Activated effector memory CD4-positive, alpha-beta T cell treated with Interleukin-2 at 50 U/mL for 16 hours (primary cell): ENCODE results near the gene IL2.

ENCODE experiments used
- DNase-seq: peaks from one replicate; pipeline ENCODE4 v3.0.0-alpha.2; 2020

IL2 gene

DNA sequence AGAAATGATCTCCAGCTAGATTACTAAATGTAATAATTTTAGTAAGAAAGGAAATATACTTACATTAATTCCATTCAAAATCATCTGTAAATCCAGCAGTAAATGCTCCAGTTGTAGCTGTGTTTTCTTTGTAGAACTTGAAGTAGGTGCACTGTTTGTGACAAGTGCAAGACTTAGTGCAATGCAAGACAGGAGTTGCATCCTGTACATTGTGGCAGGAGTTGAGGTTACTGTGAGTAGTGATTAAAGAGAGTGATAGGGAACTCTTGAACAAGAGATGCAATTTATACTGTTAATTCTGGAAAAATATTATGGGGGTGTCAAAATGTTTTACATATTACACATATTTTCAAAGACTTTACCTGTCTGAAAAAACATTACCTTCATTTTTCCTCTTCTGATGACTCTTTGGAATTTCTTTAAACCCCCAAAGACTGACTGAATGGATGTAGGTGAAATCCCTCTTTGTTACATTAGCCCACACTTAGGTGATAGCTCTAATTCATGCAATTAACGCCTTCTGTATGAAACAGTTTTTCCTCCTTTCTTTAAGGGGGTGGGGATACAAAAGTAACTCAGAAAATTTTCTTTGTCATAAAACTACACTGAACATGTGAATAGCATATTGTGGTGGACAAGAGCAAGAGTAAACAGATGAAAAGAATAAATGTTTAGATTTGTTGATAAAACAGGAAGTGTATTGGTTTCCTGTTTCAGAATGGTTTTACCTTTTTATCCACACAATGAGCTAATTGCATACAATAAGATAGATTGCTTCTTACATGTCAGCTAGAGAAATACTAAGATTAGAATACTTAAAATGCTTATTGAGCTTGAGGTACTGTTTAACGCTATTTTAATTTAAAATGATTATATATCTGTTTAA, at the start of gene IL2:
Gene IL2 (minus strand): TSS at position 495 of the 886 bp plus-strand sequence. CDS start 285 bp downstream, at position 210.
- no peak for DNase-seq

DNA sequence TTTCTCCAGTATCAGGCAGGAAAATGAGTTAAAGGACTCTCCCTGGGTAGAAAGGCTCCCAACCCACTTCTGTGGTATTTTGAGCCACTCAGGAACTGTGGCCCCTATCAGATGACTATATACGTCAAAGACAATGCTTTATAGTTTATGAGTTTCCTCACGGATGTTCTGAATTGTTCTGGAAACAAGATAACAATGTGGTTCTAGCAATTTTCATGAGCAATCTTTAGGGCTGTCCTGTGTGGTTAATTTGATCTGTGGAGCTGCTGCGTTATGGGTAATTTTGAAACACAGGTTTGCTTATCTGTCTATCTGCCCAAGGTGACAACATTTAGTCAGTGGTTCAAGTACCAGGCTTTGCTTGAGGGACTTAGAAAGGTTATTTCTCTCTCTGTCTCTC, 46.7 kb upstream of the IL2 start:
- no peak for DNase-seq

DNA sequence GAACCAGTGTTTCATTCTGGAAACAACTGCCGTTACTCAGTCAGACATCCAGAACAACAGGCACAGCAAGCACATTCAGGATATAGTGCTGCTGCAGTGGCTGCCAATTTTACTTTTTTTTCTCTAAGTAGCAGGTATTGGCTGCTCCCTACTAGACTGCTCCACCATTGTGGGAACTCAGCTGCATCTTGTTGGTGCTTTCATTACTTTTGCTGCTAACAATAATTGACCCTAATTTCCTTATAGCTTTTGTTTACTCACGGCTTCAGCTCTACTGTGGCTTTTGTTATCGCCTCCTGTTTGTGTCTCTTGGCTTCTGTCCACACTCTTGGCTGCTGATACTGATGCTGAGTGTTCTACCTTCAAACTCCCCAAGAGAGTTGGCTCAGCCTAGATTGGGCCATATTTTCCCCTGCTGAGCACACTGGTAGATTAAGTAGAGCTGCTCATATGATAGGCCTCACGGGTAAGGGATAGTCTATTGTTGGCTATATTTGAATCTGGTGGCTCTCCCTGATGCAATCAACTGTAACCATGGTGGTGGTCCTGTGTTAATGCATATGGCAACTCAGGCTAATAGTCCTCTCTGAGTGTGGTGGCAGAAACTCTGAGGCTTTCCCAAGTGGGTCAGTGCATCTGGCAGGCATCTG, 44.5 kb upstream of the IL2 start:
- DNase-seq = no peak

DNA sequence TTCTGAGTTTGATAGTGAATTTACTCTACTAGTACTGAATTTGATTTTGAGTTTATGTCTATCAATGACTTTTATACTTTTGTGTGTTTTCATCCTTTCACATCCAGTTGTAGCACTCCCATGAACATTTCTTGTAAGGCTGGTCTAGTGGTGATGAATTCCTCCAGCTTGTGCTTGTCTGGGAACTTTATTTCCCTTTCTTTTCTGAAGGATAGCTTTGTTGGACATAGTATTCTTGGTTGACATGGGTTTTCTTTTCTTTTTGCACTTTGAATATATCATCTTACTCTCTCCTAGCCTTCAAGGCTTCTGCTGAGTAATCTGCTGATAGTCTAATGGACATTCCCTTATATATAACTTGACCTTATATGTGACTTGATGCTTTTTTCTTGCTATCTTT, 32.5 kb upstream of the IL2 start:
- no peak for DNase-seq

DNA sequence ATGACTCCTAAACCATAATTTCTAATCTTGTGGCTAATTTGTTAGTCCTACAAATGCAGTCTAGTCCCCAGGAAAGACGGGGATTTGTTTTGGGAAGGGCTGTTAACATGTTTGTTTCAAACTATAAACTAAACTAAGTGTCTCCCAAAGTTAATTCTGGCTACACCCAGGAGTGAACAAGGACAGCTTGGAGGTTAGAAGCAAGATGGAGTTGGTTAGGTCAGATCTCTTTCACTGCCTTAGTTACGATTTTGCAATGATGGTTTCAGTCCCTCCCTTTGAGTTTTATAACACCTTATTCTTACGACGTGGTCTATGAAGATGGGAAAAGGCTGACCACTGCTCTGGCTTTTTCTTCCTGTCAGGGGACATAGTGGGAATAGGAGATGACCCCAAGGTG, 27.0 kb upstream of the IL2 start:
- DNase-seq = no peak

DNA sequence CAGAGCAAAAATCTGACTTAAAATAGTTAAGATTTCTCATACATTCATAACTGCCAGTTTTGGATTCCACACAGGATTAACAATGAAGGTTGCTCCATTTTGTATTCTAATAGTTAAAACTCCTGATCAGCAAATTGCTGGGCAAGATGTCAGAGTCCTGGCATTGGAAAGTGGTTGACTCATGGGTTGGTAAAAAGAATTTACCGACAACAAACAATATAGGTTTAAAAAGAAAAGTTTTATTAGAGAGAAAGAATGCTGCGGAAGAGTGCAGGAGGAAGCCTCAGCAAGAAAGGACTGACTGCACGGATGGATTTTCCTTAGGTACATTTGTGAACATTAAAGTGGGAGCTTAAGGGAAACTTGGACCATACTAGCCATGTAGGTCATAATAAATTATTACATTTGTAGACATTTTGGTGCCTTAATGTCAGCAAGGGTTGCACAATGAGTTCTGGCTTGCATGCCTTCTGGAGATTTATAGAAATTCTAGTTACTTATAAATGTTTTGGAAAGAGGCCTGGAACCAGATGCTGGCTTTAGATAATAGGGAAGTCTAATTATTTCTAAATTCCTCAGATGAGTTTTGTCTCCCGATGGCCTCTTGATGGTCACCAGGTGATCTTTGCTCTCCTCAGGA, 25.4 kb upstream of the IL2 start:
- DNase-seq = no peak

DNA sequence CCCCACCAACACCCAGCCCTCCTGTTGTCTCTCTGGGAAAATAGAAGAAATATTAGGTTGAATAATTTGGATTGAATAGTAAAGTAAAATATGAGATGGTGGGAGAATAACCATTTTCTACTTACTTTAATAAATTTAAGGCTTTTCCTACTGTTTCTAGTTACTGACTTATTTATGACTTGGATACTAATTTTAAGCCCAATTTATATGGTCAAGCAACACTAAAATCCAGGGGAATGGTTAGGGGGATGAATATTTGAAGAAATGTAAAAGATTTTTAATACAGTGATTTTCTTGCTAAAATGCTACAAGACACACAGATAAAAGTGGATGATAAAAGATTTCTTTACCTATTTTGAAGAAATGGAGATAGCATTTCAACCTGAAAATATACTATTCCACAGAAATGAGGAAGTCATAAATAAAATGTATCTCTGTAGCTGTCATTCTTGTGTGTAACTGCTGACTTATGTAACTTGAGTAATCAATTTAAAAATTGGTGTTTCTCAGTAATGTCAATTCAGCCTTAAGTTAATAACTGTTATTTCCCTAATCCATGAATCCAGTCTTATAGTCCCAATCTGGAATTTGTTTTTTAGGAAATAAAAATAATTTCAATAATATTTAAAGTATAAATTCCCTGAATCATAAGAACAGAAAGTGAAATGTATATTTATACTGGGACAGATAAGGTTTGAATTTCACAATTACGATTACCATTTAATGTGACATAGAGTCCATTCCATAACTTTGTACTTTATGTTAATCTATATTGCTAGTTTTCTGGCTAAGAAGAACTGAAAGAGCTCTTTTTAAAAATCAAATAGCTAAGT, 24.3 kb upstream of the IL2 start:
- no peak for DNase-seq

DNA sequence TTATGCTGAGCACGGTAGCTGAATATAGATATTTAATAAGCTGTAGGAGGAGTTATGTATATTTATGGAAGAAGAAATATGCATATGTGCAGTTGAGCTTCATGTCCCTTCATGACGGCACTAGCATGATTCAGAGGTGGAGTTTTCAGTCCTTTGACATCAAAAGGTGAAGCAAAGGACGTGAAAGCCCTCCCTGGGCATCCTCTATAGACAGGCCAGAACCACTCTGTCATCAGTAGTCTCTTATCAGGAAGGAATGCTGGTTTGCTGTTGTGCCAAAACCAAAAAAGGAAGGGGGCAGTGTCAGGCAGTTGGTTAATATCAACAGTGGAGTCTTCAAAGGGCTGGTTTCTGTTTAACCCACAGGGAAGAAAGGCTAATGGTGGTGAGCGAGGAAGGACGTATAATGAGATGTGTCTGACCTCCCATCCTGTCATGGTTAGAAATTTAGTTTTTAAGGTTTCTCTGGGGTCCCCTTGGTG, 23.5 kb upstream of the IL2 start:
- DNase-seq = no peak

DNA sequence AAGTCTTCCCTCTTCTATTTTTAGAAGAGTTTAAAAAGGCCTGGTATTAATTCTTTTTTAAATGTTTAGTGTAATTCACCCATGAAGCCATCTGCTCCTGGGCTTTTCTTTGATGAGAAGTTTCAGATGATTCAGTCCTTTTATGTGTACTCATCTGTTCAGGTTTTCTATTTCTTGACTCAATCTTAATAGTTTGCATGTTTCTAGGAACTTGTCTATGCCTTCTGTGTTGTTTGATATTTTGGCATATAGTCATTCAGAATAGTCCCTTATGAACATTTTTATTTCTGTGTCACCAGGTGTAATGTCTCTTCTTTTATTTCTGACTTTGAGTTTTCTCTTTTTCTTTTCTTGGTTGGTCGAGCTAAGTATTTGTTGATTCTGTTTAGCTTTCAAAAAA, 20.2 kb upstream of the IL2 start:
- no peak for DNase-seq

DNA sequence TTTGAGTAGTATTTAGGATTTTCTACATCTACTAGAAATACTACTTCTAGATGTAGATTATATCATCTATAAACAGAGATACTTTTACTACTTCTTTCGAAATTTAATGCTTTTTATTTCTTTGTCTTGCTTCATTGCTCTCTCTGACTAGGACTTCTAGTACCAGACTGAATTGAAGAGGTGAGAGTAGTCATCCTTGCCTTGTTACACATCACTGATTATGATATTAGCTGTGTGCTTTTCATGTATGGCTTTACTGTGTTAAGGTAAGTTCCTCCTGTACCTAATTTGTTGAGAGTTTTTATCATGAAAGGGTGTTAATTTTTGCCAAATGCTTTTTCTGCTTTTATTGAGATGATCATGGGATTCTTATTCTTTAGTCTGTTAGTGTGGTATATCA, 19.6 kb upstream of the IL2 start:
- no peak for DNase-seq

DNA sequence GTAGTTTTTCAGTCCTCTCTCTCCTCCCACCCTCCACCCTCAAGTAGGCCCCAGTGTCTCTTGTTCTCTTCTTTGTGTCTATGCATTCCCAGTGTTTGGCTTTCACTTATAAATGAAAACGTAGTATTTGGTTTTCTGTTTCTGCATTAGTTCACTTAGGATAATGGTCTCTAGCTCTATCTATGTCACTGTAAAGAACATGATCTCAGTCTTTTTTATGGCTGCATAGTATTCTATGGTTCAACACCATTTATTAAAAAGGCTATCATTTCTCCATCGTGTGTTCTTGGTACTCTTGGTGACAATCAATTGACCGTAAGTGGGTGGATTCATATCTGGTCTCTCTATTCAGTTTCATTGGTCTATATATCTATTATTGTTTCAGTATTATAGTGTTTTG, 18.7 kb upstream of the IL2 start:
- DNase-seq = no peak

DNA sequence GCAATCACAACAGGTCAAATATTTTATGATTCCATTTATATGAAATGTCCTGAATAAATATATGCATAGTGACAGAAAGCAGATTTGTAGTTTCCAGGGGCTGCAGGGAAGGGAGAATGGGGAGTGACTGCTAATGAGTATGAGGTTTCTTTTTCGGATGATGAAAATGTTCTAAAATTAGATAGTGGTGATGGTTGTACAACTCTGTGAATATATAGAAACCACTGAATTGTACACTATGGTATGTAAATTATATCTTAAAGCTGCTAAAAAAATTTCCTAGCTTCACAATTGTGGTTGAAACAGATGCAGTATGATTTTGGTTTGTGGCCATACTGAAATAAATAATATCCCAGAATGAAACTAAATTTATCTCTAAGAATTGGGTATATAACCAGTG, 12.9 kb upstream of the IL2 start:
- DNase-seq = no peak

DNA sequence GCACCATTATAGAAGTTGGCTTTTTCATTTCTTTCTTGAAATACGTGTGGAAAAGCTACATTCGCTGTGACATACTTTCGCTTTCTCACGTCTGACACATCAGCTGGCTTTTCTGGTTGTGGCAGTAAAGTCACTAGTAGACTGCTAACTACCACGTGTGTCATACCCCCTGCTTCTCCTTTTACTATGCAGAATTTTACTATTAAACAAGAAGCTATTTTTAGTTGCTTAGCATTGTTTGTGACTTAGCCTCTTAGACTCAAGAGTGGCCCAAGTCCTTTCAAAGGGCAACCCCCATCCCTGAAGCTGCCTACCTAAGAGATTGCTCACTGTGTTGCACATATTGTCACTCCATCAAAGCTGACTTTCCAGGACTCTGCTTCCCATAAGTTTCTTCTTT, 2.1 kb upstream of the IL2 start:
- peak; percentile 7 for DNase-seq

DNA sequence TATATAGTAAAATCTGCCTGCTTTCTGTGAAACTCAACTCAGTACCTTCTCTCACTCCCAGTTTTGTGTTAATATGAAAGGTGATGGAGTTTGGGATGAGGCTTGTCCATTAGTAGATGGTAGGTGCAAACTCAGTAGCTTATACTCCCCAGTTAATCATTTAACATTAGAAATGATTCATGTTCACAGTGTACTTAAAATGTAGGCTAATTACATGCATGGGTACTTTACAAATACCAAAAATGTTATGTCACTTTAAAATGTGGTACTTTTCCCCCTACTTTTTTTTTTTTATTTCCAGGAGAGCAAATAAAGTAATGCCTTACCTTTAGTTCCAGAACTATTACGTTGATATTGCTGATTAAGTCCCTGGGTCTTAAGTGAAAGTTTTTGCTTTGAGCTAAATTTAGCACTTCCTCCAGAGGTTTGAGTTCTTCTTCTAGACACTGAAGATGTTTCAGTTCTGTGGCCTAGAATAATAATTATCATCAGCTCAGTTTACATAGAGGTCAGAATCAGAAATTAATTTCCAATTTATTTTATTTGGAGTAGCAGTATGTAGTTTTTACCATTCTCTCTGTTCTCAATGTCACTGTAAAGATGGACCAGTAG, 3.0 kb downstream of the IL2 start:
- no peak for DNase-seq

DNA sequence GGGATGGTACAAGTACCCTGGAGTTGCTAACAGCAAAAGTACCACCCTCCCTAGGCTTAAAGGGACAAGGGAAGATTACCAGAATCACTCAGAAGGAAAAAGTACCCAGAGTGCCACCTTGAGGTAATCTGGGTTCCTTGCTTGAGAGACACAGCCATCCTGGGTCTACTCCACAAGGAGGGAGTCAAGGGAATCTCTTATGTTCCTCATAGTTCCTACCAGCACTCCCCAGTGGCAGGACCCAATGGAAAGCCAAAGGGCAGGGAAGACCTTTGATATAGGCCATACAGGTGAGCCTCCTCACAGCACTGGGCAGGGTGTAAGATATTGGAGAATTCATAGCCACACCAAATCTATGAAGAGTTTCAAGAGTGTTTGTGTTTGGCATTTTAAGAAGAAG, 5.7 kb downstream of the IL2 start:
- DNase-seq = peak; percentile 5

DNA sequence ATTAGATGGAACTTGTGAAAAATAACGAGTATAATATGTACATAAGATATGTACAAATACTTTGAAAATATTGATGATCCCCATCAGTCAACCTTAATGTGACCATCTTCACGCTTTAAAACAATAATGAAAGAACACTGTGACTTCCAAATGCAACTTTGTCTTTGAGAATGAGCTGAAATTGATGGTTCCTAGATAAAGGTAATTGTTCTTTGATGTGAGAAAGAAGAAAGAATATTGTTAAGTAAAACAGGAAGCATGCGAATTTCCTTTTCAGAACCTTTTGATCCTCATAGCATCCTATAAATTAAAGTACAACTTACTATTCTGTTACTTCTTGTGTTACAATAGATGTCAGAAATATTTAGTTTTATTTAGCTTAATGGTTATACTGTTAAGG, 22.2 kb downstream of the IL2 start:
- DNase-seq = no peak

DNA sequence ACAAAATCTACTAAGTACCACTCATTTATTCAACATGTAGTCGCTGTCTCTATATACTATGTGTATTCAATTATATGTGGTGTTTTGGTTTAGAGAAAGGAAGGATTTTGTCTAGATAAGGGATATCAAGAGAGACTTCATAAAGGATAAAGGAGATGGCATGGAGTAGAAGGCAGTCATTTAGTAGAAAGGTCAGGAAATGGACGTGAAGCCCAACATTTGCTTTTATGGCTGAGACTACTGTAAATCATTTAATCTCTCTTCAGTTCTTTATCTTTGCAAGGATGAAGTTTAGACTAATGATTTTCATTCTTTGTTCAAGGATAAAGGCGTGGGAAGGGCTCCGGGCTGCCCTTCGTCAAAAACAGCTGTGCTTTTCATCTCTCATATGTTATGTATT, 25.2 kb downstream of the IL2 start:
- no peak for DNase-seq

DNA sequence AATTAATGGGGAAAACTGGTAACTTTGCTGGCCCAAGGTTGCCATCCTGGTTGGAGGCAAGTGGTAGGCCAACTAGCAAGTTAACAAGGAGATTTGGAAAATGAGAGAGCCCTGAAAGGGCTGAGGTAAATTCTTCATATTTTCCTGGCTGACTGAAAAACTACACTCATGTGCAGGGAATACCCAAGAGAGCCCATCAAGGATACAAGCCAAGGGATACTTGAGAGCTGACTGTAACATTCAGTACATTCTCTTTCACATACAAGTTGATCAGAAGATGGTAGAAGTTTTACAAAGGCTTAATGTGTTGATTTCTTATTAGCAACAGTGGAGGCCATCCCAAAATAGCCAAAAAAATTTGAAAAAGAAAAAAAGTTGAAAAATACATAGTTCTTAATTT, 33.3 kb downstream of the IL2 start:
- no peak for DNase-seq

DNA sequence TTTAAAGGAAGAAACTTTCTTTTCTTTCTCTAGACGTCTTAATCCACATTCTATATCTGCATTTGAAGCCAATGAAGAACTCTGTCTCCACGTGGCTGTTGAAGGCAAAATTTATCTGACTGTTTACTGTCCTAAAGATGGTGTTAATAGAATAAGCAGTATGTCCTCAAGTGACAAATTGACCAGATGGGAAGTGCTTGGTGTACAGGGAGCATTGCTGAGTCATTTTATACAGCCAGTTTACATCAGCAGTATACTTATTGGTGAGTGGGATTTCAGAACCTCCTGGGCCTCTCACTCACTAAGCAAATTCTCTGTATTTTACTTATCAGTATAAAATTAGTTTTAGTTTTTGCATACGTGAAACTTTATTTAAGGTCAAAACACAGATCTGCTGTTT, 44.0 kb downstream of the IL2 start:
- DNase-seq = no peak

DNA sequence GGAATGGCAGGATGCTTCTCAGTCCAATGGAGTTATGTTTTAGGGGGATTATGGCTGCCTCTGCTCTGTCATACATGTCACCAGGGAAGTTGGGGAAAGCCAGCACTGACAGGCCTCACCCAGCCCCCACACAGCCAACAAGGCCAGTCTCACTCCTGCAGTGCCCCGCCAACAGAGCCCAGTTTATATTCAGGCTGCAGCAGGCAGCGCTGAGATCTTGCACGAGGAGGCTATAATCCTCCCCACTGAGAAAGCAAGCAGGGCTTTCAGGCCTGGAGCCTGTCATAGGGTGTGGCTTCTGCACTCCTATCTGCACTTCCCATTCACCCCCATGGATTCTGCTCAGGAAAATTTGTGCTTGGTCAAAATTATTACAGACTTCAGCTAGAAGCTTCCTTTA, 52.7 kb downstream of the IL2 start:
- no peak for DNase-seq
